ENCODE results near the gene B4GALT4.

DNA sequence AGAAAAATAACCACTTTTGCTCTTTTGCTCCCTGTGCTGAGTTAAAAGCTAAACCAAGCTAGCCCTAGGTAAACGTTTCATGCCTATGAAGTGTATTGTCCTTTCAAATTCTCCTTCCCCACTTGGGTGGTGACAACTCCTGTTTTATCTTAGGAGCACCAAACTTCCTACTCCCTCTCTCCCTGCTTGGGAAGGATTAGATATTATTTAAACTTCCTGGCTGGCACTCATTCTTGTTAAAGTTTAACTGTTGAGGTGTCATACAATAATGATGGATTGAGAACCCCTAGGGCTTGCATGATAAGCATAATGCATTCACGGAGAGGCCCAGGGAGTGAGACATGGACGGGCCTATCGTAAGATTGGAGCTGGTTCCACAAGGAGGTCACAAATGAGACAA, 29.5 kb downstream of the B4GALT4 start:
- TF ChIP-seq, protein P1, sequence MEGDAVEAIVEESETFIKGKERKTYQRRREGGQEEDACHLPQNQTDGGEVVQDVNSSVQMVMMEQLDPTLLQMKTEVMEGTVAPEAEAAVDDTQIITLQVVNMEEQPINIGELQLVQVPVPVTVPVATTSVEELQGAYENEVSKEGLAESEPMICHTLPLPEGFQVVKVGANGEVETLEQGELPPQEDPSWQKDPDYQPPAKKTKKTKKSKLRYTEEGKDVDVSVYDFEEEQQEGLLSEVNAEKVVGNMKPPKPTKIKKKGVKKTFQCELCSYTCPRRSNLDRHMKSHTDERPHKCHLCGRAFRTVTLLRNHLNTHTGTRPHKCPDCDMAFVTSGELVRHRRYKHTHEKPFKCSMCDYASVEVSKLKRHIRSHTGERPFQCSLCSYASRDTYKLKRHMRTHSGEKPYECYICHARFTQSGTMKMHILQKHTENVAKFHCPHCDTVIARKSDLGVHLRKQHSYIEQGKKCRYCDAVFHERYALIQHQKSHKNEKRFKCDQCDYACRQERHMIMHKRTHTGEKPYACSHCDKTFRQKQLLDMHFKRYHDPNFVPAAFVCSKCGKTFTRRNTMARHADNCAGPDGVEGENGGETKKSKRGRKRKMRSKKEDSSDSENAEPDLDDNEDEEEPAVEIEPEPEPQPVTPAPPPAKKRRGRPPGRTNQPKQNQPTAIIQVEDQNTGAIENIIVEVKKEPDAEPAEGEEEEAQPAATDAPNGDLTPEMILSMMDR (IDR thresholded peaks at IDR 0.05): no peak
- no peak for TF ChIP-seq POLR2A (IDR thresholded peaks at IDR 0.05)

All from breast epithelium (tissue), 3 donors.